C4-2B (cell line): ENCODE data around the gene TYW1.
"Not testable (repeated sequence)": the region's sequence is repeated elsewhere in the genome, so short reads cannot be mapped to it uniquely, and the experiment has no call there.

ENCODE experiments used
- ZFX ChIP-seq: fragments of 450-650 bp; IDR thresholded peaks from 2 replicates; pipeline ENCODE4 v1.6.1; 2017
- TF ChIP-seq, protein P1 (sequence below): fragments of 450-650 bp; conservative IDR thresholded peaks from 2 replicates; pipeline ENCODE4 v1.5.1; 2017; ENCODE audit warnings: mild to moderate bottlenecking

DNA sequence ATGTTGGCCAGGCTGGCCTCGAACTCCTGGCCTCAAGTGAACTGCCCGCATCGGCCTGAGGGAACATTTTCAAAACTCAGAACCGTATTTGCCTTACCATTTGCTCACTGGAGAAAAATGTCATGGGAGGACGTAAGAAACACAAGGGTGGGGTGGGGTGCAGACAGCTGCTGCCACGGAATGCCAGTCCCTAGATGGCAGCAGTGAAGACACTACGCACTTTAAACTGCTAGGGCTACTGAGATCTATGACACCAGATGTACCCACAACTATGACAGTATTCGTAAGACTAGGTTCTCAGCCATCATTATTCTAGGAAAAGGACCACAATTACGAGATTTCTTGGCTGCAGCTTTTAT is 2.0 kb upstream of the TYW1 start:
- TF ChIP-seq, protein P1, sequence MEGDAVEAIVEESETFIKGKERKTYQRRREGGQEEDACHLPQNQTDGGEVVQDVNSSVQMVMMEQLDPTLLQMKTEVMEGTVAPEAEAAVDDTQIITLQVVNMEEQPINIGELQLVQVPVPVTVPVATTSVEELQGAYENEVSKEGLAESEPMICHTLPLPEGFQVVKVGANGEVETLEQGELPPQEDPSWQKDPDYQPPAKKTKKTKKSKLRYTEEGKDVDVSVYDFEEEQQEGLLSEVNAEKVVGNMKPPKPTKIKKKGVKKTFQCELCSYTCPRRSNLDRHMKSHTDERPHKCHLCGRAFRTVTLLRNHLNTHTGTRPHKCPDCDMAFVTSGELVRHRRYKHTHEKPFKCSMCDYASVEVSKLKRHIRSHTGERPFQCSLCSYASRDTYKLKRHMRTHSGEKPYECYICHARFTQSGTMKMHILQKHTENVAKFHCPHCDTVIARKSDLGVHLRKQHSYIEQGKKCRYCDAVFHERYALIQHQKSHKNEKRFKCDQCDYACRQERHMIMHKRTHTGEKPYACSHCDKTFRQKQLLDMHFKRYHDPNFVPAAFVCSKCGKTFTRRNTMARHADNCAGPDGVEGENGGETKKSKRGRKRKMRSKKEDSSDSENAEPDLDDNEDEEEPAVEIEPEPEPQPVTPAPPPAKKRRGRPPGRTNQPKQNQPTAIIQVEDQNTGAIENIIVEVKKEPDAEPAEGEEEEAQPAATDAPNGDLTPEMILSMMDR, result peak; percentile 57
- TF ChIP-seq ZFX, result not testable (repeated sequence)
